ENCODE measurements around the gene OR52B2. TPM values are rescaled to one million over a fixed set of nuclear protein-coding genes. Genes with fewer than 3 reads are reported as not detected.

The OR52B2 gene
- total and polyA plus RNA-seq, 2 of the 8 experiments (the other 6 are each of a cell fraction or from before 2014, with no cell fraction given): 0.15 TPM; not detected in 1

DNA sequence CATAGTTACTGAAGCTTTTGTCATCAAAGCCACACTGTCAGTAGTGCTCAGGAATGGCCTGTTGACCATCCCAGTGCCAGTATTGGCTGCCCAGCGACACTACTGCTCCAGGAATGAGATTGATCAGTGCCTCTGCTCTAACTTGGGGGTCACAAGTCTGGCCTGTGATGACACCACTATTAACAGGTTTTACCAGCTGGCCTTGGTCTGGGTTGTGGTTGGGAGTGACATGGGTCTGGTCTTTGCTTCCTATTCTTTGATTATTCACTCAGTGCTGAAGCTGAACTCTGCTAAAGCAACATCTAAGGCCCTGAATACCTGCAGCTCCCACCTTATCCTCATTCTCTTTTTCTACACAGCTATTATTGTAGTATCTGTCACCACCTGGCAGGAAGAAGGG lies 41.1 kb downstream of the OR52B2 start:
- H3K4me1 ChIP-seq (replicated peaks in 1 of 4; ENCODE audit: control insufficient read depth in 3 of 4, insufficient read depth in 4 of 4, low read length in 3 of 4): no peaks in the 10 kb centered on the region
- no peaks in the 10 kb centered on the region; a peak in 1 of 8 replicates for H3K36me3 ChIP-seq (ENCODE audit: control insufficient read depth in 2 of 4, insufficient read depth in 4 of 4, low read length in 3 of 4)
- H3K23me2 ChIP-seq (ENCODE audit: low read depth, low read length): no peaks in the 10 kb centered on the region
- H3K27ac ChIP-seq (ENCODE audit: low read depth, low read length): no peak overlapping the region
- H3K23ac ChIP-seq (ENCODE audit: insufficient read length): no peak overlapping the region
- H2BK5ac ChIP-seq (ENCODE audit: low read depth, low read length): no peak overlapping the region
- no peaks in the 10 kb centered on the region for H3K9me3 ChIP-seq (ENCODE audit: insufficient read depth in 2 of 2, low read depth in 1 of 2, low read length in 1 of 2)
- no peaks in the 10 kb centered on the region for H4K20me1 ChIP-seq (replicated peaks in 1 of 2; ENCODE audit: control insufficient read depth in 1 of 2, insufficient read depth in 2 of 2, low read length in 2 of 2)
- H3K4me2 ChIP-seq (ENCODE audit: insufficient read depth in 1 of 2, low read depth in 2 of 2, low read length in 2 of 2): no peak overlapping the region
- no peak overlapping the region for H3K4me3 ChIP-seq (ENCODE audit: extremely low read depth in 1 of 4, insufficient read depth in 2 of 4, low read depth in 3 of 4, low read length in 4 of 4)
- H3K56ac ChIP-seq (replicated peaks; ENCODE audit: insufficient read length, low read depth, low read length): no peak overlapping the region
- H2BK15ac ChIP-seq (ENCODE audit: low read length): no peak overlapping the region
- no peak overlapping the region for H3K4ac ChIP-seq (replicated peaks; ENCODE audit: insufficient read length, low read depth, low read length)
- no peak overlapping the region for H3K9ac ChIP-seq (replicated peaks in 1 of 4; ENCODE audit: extremely low read depth in 1 of 4, low read depth in 3 of 4, low read length in 3 of 4)
- no peak overlapping the region for H4K91ac ChIP-seq (replicated peaks; ENCODE audit: insufficient read length, low read length)
- H3K14ac ChIP-seq (ENCODE audit: insufficient read length): no peak overlapping the region
- FAIRE-seq: no peak
- no peak for DNase-seq (ENCODE audit: low read depth in 1 of 2, low spot score in 2 of 2)
- ChIA-PET CTCF (ENCODE audit: partially characterized antibody) (interaction anchor here (2.0 kb wide), 1 partner anchor 234 kb away, joined by 5 read pairs; no protein-coding TSS in a partner anchor), POLR2A (ENCODE audit: partially characterized antibody) (no interaction called here)
- no peak overlapping the region for H2AFZ ChIP-seq (ENCODE audit: low read length)
- no peaks in the 10 kb centered on the region for H3K27me3 ChIP-seq (replicated peaks in 1 of 4; ENCODE audit: control insufficient read depth in 3 of 4, extremely low read depth in 1 of 4, insufficient read depth in 3 of 4, low read length in 3 of 4)
- no peak overlapping the region for H2BK12ac ChIP-seq (ENCODE audit: low read depth, low read length)
- no peaks in the 10 kb centered on the region for H3K79me2 ChIP-seq (ENCODE audit: control insufficient read depth in 1 of 2, insufficient read depth in 2 of 2, low read length in 2 of 2)
- no peak overlapping the region for H2BK20ac ChIP-seq (ENCODE audit: low read length)
- no peaks in the 10 kb centered on the region for H3K79me1 ChIP-seq (ENCODE audit: low read depth, low read length)
- no peak overlapping the region for H2AK5ac ChIP-seq (ENCODE audit: low read depth, low read length)
- H4K5ac ChIP-seq (ENCODE audit: insufficient read length, low read depth, low read length): no peak overlapping the region
- H3K18ac ChIP-seq (ENCODE audit: extremely low read depth, low read length): no peak overlapping the region
- WGBS, 2 experiments (ENCODE audit: extremely low coverage in 1 of 2, insufficient coverage in 1 of 2, insufficient read length in 1 of 2, insufficient replicate concordance in 2 of 2, low coverage in 1 of 2, low lambda C conversion rate in 2 of 2, missing lambda C conversion rate in 1 of 2): 69% methylated on average over 1 of the region's 1 CpG; no CpG with 5 or more reads in 1 of the 2 experiments
- no peak overlapping the region for H2BK120ac ChIP-seq (replicated peaks; ENCODE audit: low read depth, low read length)
- no peak overlapping the region for H4K8ac ChIP-seq (ENCODE audit: extremely low read depth, insufficient read depth, low read length)
- TF ChIP-seq, protein P1, sequence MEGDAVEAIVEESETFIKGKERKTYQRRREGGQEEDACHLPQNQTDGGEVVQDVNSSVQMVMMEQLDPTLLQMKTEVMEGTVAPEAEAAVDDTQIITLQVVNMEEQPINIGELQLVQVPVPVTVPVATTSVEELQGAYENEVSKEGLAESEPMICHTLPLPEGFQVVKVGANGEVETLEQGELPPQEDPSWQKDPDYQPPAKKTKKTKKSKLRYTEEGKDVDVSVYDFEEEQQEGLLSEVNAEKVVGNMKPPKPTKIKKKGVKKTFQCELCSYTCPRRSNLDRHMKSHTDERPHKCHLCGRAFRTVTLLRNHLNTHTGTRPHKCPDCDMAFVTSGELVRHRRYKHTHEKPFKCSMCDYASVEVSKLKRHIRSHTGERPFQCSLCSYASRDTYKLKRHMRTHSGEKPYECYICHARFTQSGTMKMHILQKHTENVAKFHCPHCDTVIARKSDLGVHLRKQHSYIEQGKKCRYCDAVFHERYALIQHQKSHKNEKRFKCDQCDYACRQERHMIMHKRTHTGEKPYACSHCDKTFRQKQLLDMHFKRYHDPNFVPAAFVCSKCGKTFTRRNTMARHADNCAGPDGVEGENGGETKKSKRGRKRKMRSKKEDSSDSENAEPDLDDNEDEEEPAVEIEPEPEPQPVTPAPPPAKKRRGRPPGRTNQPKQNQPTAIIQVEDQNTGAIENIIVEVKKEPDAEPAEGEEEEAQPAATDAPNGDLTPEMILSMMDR (IDR thresholded peaks at IDR 0.05; ENCODE audit: control extremely low read depth in 1 of 3, insufficient read depth in 1 of 3, low read depth in 1 of 3, low read length in 3 of 3): no peak
- TF ChIP-seq TBP (IDR thresholded peaks at IDR 0.05; ENCODE audit: low read depth, low read length): no peak
